Measurements from ENCODE around the gene REV1. TPM values are rescaled to one million over a fixed set of nuclear protein-coding genes. Genes with fewer than 3 reads are reported as not detected.

Gene REV1
- total RNA-seq, 1 experiment from 2014 or later = 34.3 TPM

- no peak overlapping the region for H3K27ac ChIP-seq (ENCODE audit: low read depth, low read length)
- POLR2A ChIA-PET = no interaction called here
- H3K4me2 ChIP-seq (ENCODE audit: low read length) = no peak overlapping the region
- no peaks in the 10 kb centered on the region for H3K9me3 ChIP-seq (ENCODE audit: control insufficient read depth in 1 of 2, insufficient read depth in 1 of 2, low read depth in 1 of 2, low read length in 2 of 2)
- TF ChIP-seq JUND (IDR thresholded peaks at IDR 0.05) (no peak), SRF (IDR thresholded peaks at IDR 0.05; ENCODE audit: low read depth) (no peak), EGR1 (IDR thresholded peaks at IDR 0.05; ENCODE audit: low read depth) (no peak), ZFX (IDR thresholded peaks at IDR 0.05) (no peak), ZBTB33 (IDR thresholded peaks at IDR 0.05; ENCODE audit: extremely low read depth, insufficient replicate concordance, low read length) (no peak), TCF7L2 (IDR thresholded peaks at IDR 0.05; ENCODE audit: borderline replicate concordance, extremely low read depth, insufficient read depth, insufficient read length) (no peak), ATF3 (IDR thresholded peaks at IDR 0.05) (no peak), CBX3 (IDR thresholded peaks at IDR 0.05; ENCODE audit: low read depth) (no peak), YY1 (IDR thresholded peaks at IDR 0.05; ENCODE audit: extremely low read depth, insufficient replicate concordance, low read depth, low read length) (no peak), CEBPB (IDR thresholded peaks at IDR 0.05; ENCODE audit: low read depth) (no peak), SP1 (IDR thresholded peaks at IDR 0.05; ENCODE audit: low read depth) (no peak), ZNF274 (IDR thresholded peaks at IDR 0.05; ENCODE audit: low read depth, low read length) (no peak), RAD21 (IDR thresholded peaks at IDR 0.05; ENCODE audit: low read depth) (no peak), CTCF (IDR thresholded peaks at IDR 0.05 in 2 of 3, conservative IDR thresholded peaks at IDR 0.05 in 1 of 3; ENCODE audit: borderline replicate concordance in 1 of 3, insufficient read depth in 1 of 3, low read depth in 2 of 3, low read length in 2 of 3) (no peak), SIN3A (IDR thresholded peaks at IDR 0.05; ENCODE audit: low read depth) (no peak), POLR2AphosphoS5 (IDR thresholded peaks at IDR 0.05; ENCODE audit: low read depth, low read length) (no peak), FOSL1 (IDR thresholded peaks at IDR 0.05; ENCODE audit: low read depth) (no peak), REST (IDR thresholded peaks at IDR 0.05; ENCODE audit: low read depth) (no peak), ELF1 (IDR thresholded peaks at IDR 0.05; ENCODE audit: borderline replicate concordance, low read depth) (no peak)
- no TSS peak for BruUV-seq (replicated peaks)
- RAD21 ChIA-PET (ENCODE audit: low non-redundant PET in 1 of 2, low total read pairs in 2 of 2, uncharacterized antibody in 2 of 2, unreplicated experiment in 2 of 2) = no interaction called here
- no peak overlapping the region for H3K4me3 ChIP-seq (replicated peaks in 1 of 2; ENCODE audit: low read depth in 1 of 2, low read length in 2 of 2)
- H3K79me2 ChIP-seq (ENCODE audit: insufficient read depth, low read length) = no peaks in the 10 kb centered on the region; the same call in 1 of the 2 replicates
- no peak for ATAC-seq
- H3K9me2 ChIP-seq (ENCODE audit: insufficient read depth) = no peaks in the 10 kb centered on the region
- H3K4me1 ChIP-seq (ENCODE audit: control insufficient read depth in 1 of 2, insufficient read depth in 2 of 2, low read length in 2 of 2) = peaks cover 0 to 6% of the 10 kb centered on the region in 2 experiments; a peak in 1 of 4 replicates
- H3K36me3 ChIP-seq (ENCODE audit: control insufficient read depth in 1 of 2, insufficient read depth in 2 of 2, low read length in 2 of 2) = peaks cover 37 to 54% of the 10 kb centered on the region in 2 experiments
- CTCF ChIA-PET = interaction anchor here (0.8 kb wide), 1 partner anchor 86 kb away, joined by 3 read pairs; the partner anchor contains the start of gene REV1
- no peaks in the 10 kb centered on the region for H3K27me3 ChIP-seq (ENCODE audit: insufficient read depth, low read length)
- no peaks in the 10 kb centered on the region for H4K20me1 ChIP-seq (ENCODE audit: insufficient read depth)
- no peak overlapping the region for H3K9ac ChIP-seq (ENCODE audit: low read length)
- intact Hi-C loops (cut with micrococcal nuclease) = no loop called here
- H2AFZ ChIP-seq (ENCODE audit: low read depth, low read length, poor library complexity, severe bottlenecking) = no peak overlapping the region
- no peak for DNase-seq (ENCODE audit: low read depth, low spot score)
Observed at GRCh38 chr2:99404039-99404796, 85.6 kb downstream of the REV1 start.
